ENCODE measurements around the gene KCNAB3. TPM values are rescaled to one million over a fixed set of nuclear protein-coding genes. Genes with fewer than 3 reads are reported as not detected.

Gene KCNAB3
- polyA plus RNA-seq, 3 donors from 2014 or later: 0.15 to 0.26 TPM; not detected in 1

Other genes with a start within 250 kb of the KCNAB3 start
- gene TP53, start 242.4 kb downstream of the KCNAB3 start, polyA plus RNA-seq: 10 to 100 TPM; 17.0 to 39.7 (median 18.7) TPM
- gene WRAP53, start 241.4 kb downstream of the KCNAB3 start, polyA plus RNA-seq: 10 to 100 TPM; 18.5 to 24.8 (median 18.7) TPM
- gene EFNB3, start 224.7 kb downstream of the KCNAB3 start, polyA plus RNA-seq: not detected
- under 1 TPM in 1 of 3 donors, not detected in 2; 0.26 TPM for gene DNAH2, start 212.1 kb downstream of the KCNAB3 start, polyA plus RNA-seq
- under 1 TPM in 2 of 3 donors, not detected in 1; 0.03 to 0.40 TPM for gene KDM6B, start 95.6 kb downstream of the KCNAB3 start, polyA plus RNA-seq
- gene TMEM88, start 74.8 kb downstream of the KCNAB3 start, polyA plus RNA-seq: not detected
- gene NAA38, start 72.3 kb downstream of the KCNAB3 start, polyA plus RNA-seq: 100 to 1,000 TPM; 131 to 346 (median 177) TPM
- 1 to 10 TPM in 2 of 3 donors, not detected in 1; 2.9 to 3.7 TPM for gene CYB5D1, start 71.9 kb downstream of the KCNAB3 start, polyA plus RNA-seq
- gene CHD3, start 41.1 kb downstream of the KCNAB3 start, polyA plus RNA-seq: 10 to 100 TPM in 1 of 3 donors, 1 to 10 TPM in 1, under 1 TPM in 1; 0.72 to 19.6 (median 3.5) TPM
- gene RNF227, start 13.6 kb downstream of the KCNAB3 start, polyA plus RNA-seq: 1 to 10 TPM; 1.9 to 3.3 (median 2.7) TPM
- gene TRAPPC1, start 2.1 kb upstream of the KCNAB3 start, polyA plus RNA-seq: 100 to 1,000 TPM; 233 to 379 (median 288) TPM
- gene CNTROB, start 2.4 kb upstream of the KCNAB3 start, polyA plus RNA-seq: 10 to 100 TPM in 1 of 3 donors, 1 to 10 TPM in 2; 1.8 to 14.4 (median 8.3) TPM
- gene GUCY2D, start 72.8 kb upstream of the KCNAB3 start, polyA plus RNA-seq: not detected
- not detected for gene ALOX15B, start 109.2 kb upstream of the KCNAB3 start, polyA plus RNA-seq
- gene ALOX12B, start 157.9 kb upstream of the KCNAB3 start, polyA plus RNA-seq: under 1 TPM in 1 of 3 donors, not detected in 2; 0.17 TPM
- not detected for gene ALOXE3, start 188.7 kb upstream of the KCNAB3 start, polyA plus RNA-seq
- gene HES7, start 194.2 kb upstream of the KCNAB3 start, polyA plus RNA-seq: not detected
- gene PER1, start 222.5 kb upstream of the KCNAB3 start, polyA plus RNA-seq: 1 to 10 TPM; 3.5 to 8.5 (median 4.5) TPM
- gene VAMP2, start 233.1 kb upstream of the KCNAB3 start, polyA plus RNA-seq: 10 to 100 TPM; 33.6 to 93.6 (median 39.5) TPM
- 10 to 100 TPM; 53.3 to 69.3 (median 64.0) TPM for gene TMEM107, start 246.5 kb upstream of the KCNAB3 start, polyA plus RNA-seq

Measured in immature natural killer cell (primary cell).